Stimulated activated effector memory CD8-positive, alpha-beta T cell treated with anti-CD3 and anti-CD28 coated beads, Interleukin-12 subunit alpha, Interleukin-12 subunit beta, amount 100 ng/mL, for 72 hours (primary cell): ENCODE results near the gene CENPX.

Experiments used
- ATAC-seq: fragments of 150-1000 bp; cut with Tn5 transposase; 2 replicates; pipeline ENCODE4 v1.10.0; 2021
- DNase-seq, 2 donors: peaks; one replicate each; pipeline ENCODE4 v3.0.0; 2021 to 2022; ENCODE audit warnings: low spot score in 2 of 2
- H3K27ac Mint-ChIP-seq: one replicate; pipeline ENCODE4 v1.8.0; 2022; ENCODE audit warnings: mild to moderate bottlenecking, mixed read lengths
- H3K36me3 Mint-ChIP-seq: one replicate; pipeline ENCODE4 v1.8.0; 2022; ENCODE audit warnings: mild to moderate bottlenecking, mixed read lengths
- H3K4me1 Mint-ChIP-seq: one replicate; pipeline ENCODE4 v1.8.0; 2022; ENCODE audit warnings: mixed read lengths
- H3K4me3 Mint-ChIP-seq: one replicate; pipeline ENCODE4 v1.8.0; 2022; ENCODE audit warnings: mild to moderate bottlenecking, mixed read lengths
- H3K9me3 Mint-ChIP-seq: one replicate; pipeline ENCODE4 v1.8.0; 2022; ENCODE audit warnings: mixed read lengths

Gene CENPX

GRCh38 chr17:82005701-82006348, 16.9 kb downstream of the CENPX start:
- no peaks in the 10 kb centered on the region for H3K4me1 Mint-ChIP-seq
- no peaks in the 10 kb centered on the region for H3K9me3 Mint-ChIP-seq
- ATAC-seq (no peak), DNase-seq (no peak)
- H3K4me3 Mint-ChIP-seq: no peak overlapping the region
- H3K27ac Mint-ChIP-seq: no peak overlapping the region
- no peaks in the 10 kb centered on the region for H3K36me3 Mint-ChIP-seq

GRCh38 chr17:82004517-82005455, 17.9 kb downstream of the CENPX start:
- no peak overlapping the region for H3K27ac Mint-ChIP-seq
- no peak overlapping the region for H3K4me3 Mint-ChIP-seq
- H3K9me3 Mint-ChIP-seq: no peaks in the 10 kb centered on the region
- DNase-seq: no peak
- no peaks in the 10 kb centered on the region for H3K36me3 Mint-ChIP-seq
- no peak for ATAC-seq
- H3K4me1 Mint-ChIP-seq: no peaks in the 10 kb centered on the region

- no peak overlapping the region for H3K4me3 Mint-ChIP-seq
- ATAC-seq (peak; percentile 79), DNase-seq (no peak)
- H3K4me1 Mint-ChIP-seq: no peaks in the 10 kb centered on the region
- no peak overlapping the region for H3K27ac Mint-ChIP-seq
- H3K9me3 Mint-ChIP-seq: no peaks in the 10 kb centered on the region
- H3K36me3 Mint-ChIP-seq: no peaks in the 10 kb centered on the region
These were observed 19.0 kb downstream of the CENPX start for GRCh38 chr17:82003411-82004381.

- Mint-ChIP-seq H3K9me3 (no peaks in the 10 kb centered on the region), H3K4me3 (no peak overlapping the region), H3K4me1 (no peaks in the 10 kb centered on the region), H3K27ac (no peak overlapping the region), H3K36me3 (no peaks in the 10 kb centered on the region)
- DNase-seq (no peak), ATAC-seq (no peak)
These were observed 21.1 kb downstream of the CENPX start for GRCh38 chr17:82001571-82002056.

- Mint-ChIP-seq H3K36me3 (peaks cover 2% of the 10 kb centered on the region), H3K4me3 (no peak overlapping the region), H3K9me3 (no peaks in the 10 kb centered on the region), H3K4me1 (no peaks in the 10 kb centered on the region), H3K27ac (no peak overlapping the region)
- ATAC-seq: no peak
- no peak for DNase-seq
These were observed 21.7 kb downstream of the CENPX start for GRCh38 chr17:82000803-82001570.

GRCh38 chr17:81999976-82000802, 22.5 kb downstream of the CENPX start:
- Mint-ChIP-seq H3K4me1 (no peaks in the 10 kb centered on the region), H3K36me3 (peaks cover 7% of the 10 kb centered on the region), H3K27ac (no peak overlapping the region), H3K4me3 (no peak overlapping the region), H3K9me3 (no peaks in the 10 kb centered on the region)
- DNase-seq (no peak), ATAC-seq (no peak)

GRCh38 chr17:81999587-81999975, 23.1 kb downstream of the CENPX start:
- no peak overlapping the region for H3K4me3 Mint-ChIP-seq
- H3K4me1 Mint-ChIP-seq: no peaks in the 10 kb centered on the region
- H3K9me3 Mint-ChIP-seq: no peaks in the 10 kb centered on the region
- ATAC-seq (no peak), DNase-seq (no peak)
- H3K27ac Mint-ChIP-seq: no peak overlapping the region
- H3K36me3 Mint-ChIP-seq: peaks cover 7% of the 10 kb centered on the region

GRCh38 chr17:81998691-81999438, 23.8 kb downstream of the CENPX start:
- H3K27ac Mint-ChIP-seq: no peak overlapping the region

GRCh38 chr17:81998212-81998611, 24.5 kb downstream of the CENPX start:
- H3K27ac Mint-ChIP-seq: no peak overlapping the region
- DNase-seq (no peak), ATAC-seq (no peak)
- peaks cover 7% of the 10 kb centered on the region for H3K36me3 Mint-ChIP-seq
- no peaks in the 10 kb centered on the region for H3K4me1 Mint-ChIP-seq
- no peak overlapping the region for H3K4me3 Mint-ChIP-seq
- no peaks in the 10 kb centered on the region for H3K9me3 Mint-ChIP-seq

More at GRCh38 chr17:81998691-81999438, 23.8 kb downstream of the CENPX start:
- Mint-ChIP-seq H3K9me3 (no peaks in the 10 kb centered on the region), H3K36me3 (peaks cover 7% of the 10 kb centered on the region), H3K4me3 (no peak overlapping the region), H3K4me1 (no peaks in the 10 kb centered on the region)
- DNase-seq (no peak), ATAC-seq (no peak)

- H3K36me3 Mint-ChIP-seq: peaks cover 7% of the 10 kb centered on the region
- DNase-seq (no peak), ATAC-seq (no peak)
- H3K27ac Mint-ChIP-seq: no peak overlapping the region
- H3K4me3 Mint-ChIP-seq: no peak overlapping the region
- no peaks in the 10 kb centered on the region for H3K4me1 Mint-ChIP-seq
- no peaks in the 10 kb centered on the region for H3K9me3 Mint-ChIP-seq
These were observed 25.8 kb downstream of the CENPX start for GRCh38 chr17:81996757-81997441.

GRCh38 chr17:81996232-81996756, 26.4 kb downstream of the CENPX start:
- ATAC-seq (no peak), DNase-seq (no peak)
- Mint-ChIP-seq H3K9me3 (no peaks in the 10 kb centered on the region), H3K4me3 (no peak overlapping the region), H3K4me1 (no peaks in the 10 kb centered on the region), H3K36me3 (peaks cover 7% of the 10 kb centered on the region), H3K27ac (no peak overlapping the region)

GRCh38 chr17:81995463-81996231, 27.0 kb downstream of the CENPX start:
- ATAC-seq: no peak
- Mint-ChIP-seq H3K9me3 (no peaks in the 10 kb centered on the region), H3K4me1 (peaks cover 3% of the 10 kb centered on the region), H3K36me3 (peaks cover 7% of the 10 kb centered on the region), H3K4me3 (no peak overlapping the region), H3K27ac (no peak overlapping the region)
- DNase-seq: no peak
